Measurements from ENCODE around the gene BET1L.
A peak's percentile ranks its signal among the peaks of the same experiment; 100 is the strongest.

The BET1L gene

DNA sequence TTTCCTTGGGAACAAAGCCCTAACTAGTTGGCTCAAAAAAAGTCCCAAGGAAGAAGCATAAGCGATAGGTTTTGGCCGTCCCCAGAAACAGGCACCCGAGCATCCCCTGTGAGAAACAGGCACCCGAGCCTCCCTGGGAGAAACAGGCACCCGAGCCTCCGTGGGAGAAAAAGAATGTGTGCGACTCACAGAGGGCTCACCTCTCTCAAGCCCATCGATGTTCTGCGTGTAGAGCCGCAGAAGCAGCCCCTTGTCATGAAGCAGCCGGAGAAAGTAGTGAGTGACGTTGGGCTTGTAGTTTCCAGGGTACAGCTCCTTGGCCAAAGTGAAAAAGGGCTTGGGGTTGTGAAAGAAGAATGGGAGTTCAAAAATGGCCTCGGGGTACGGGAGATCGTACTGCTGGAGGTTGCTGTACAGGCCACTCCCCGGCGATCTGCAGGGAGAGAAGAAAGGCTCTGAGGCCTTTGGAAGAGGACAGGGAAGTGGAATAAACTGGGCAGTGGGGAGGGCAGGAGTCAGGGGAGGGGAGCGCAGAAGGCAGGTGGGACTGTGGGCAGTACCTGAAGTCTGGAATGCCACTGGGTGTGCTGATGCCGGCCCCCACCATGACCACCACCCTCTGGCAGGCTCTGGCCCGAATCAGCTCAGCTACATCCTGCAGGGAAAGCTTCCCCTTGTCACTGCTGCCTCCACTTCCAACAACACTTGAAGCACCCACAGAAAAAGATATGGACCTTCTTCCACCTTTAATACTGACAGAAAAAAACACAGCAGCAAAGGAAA lies 25.8 kb upstream of the BET1L start:
- FAIRE-seq: no peak
- no peak for TF ChIP-seq POLR2A (IDR thresholded peaks at IDR 0.05; ENCODE audit: low read depth, low read length)
- no peak for TF ChIP-seq SPI1 (IDR thresholded peaks at IDR 0.05; ENCODE audit: low read depth, low read length)
- no peak for TF ChIP-seq POU2F2 (IDR thresholded peaks at IDR 0.05; ENCODE audit: low read depth, low read length)
- TF ChIP-seq PAX5 (IDR thresholded peaks at IDR 0.05; ENCODE audit: insufficient read depth, low read length, severe bottlenecking): no peak
- TF ChIP-seq POLR2AphosphoS5 (IDR thresholded peaks at IDR 0.05; ENCODE audit: low read depth, low read length): no peak
- no peak for TF ChIP-seq TAF1 (IDR thresholded peaks at IDR 0.05; ENCODE audit: low read depth, low read length)

GRCh38 chr11:230431-230830 lies 23.2 kb upstream of the BET1L start:
- TF ChIP-seq POLR2AphosphoS5 (IDR thresholded peaks at IDR 0.05; ENCODE audit: low read depth, low read length): no peak
- FAIRE-seq (no peak), DNase-seq (ENCODE audit: insufficient read length, low spot score) (no peak)

More for the DNA sequence above, 25.8 kb upstream of the BET1L start:
- DNase-seq (ENCODE audit: insufficient read length, low spot score): no peak

DNA sequence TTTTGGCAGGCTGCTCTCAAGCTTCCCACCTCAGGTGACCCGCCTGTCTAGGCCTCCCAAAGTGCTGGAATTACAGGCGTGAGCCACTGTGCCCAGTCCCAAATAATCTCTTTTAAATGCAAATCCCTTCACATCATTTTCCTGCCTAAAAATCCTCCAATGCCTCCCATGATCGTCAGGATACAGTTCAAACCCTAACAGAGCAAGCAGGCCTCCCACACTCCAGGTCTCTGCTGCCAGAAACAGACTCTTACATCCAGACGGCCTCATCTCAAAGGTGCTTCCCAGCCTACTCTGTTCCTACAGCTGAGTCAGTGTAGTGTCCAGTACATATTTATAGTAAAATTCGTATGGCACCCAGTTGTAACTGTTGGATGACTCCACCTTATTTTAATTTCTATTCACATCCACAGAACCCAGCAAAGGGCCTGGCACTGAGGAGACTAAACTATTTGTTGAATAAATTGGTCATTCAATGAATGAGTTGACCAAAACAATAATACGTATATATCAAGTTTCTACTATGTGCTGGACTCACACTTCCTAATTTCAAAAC lies 20.7 kb upstream of the BET1L start:
- DNase-seq (ENCODE audit: insufficient read length, low spot score): no peak
- FAIRE-seq: no peak
- TF ChIP-seq SPI1 (IDR thresholded peaks at IDR 0.05; ENCODE audit: low read depth, low read length) (no peak), POLR2AphosphoS5 (IDR thresholded peaks at IDR 0.05; ENCODE audit: low read depth, low read length) (no peak), TAF1 (IDR thresholded peaks at IDR 0.05; ENCODE audit: low read depth, low read length) (no peak), POU2F2 (IDR thresholded peaks at IDR 0.05; ENCODE audit: low read depth, low read length) (no peak), PAX5 (IDR thresholded peaks at IDR 0.05; ENCODE audit: insufficient read depth, low read length, severe bottlenecking) (no peak), POLR2A (IDR thresholded peaks at IDR 0.05; ENCODE audit: low read depth, low read length) (no peak)

GRCh38 chr11:225734-226453 lies 18.7 kb upstream of the BET1L start:
- FAIRE-seq: peak; percentile 87
- DNase-seq (ENCODE audit: insufficient read length, low spot score): no peak

GRCh38 chr11:224424-224823 lies 17.2 kb upstream of the BET1L start:
- no peak for FAIRE-seq
- DNase-seq (ENCODE audit: insufficient read length, low spot score): no peak
- TF ChIP-seq TAF1 (IDR thresholded peaks at IDR 0.05; ENCODE audit: low read depth, low read length): no peak
- TF ChIP-seq POU2F2 (IDR thresholded peaks at IDR 0.05; ENCODE audit: low read depth, low read length): no peak
- no peak for TF ChIP-seq PAX5 (IDR thresholded peaks at IDR 0.05; ENCODE audit: insufficient read depth, low read length, severe bottlenecking)
- no peak for TF ChIP-seq SPI1 (IDR thresholded peaks at IDR 0.05; ENCODE audit: low read depth, low read length)
- TF ChIP-seq POLR2A (IDR thresholded peaks at IDR 0.05; ENCODE audit: low read depth, low read length): no peak
- TF ChIP-seq POLR2AphosphoS5 (IDR thresholded peaks at IDR 0.05; ENCODE audit: low read depth, low read length): no peak

More at GRCh38 chr11:225734-226453, 18.7 kb upstream of the BET1L start:
- TF ChIP-seq POLR2AphosphoS5 (IDR thresholded peaks at IDR 0.05; ENCODE audit: low read depth, low read length) (no peak), TAF1 (IDR thresholded peaks at IDR 0.05; ENCODE audit: low read depth, low read length) (no peak), POLR2A (IDR thresholded peaks at IDR 0.05; ENCODE audit: low read depth, low read length) (no peak), PAX5 (IDR thresholded peaks at IDR 0.05; ENCODE audit: insufficient read depth, low read length, severe bottlenecking) (no peak), POU2F2 (IDR thresholded peaks at IDR 0.05; ENCODE audit: low read depth, low read length) (no peak), SPI1 (IDR thresholded peaks at IDR 0.05; ENCODE audit: low read depth, low read length) (no peak)

GRCh38 chr11:223884-224283 lies 16.7 kb upstream of the BET1L start:
- no peak for FAIRE-seq
- TF ChIP-seq PAX5 (IDR thresholded peaks at IDR 0.05; ENCODE audit: insufficient read depth, low read length, severe bottlenecking): no peak
- TF ChIP-seq POLR2A (IDR thresholded peaks at IDR 0.05; ENCODE audit: low read depth, low read length): no peak
- no peak for TF ChIP-seq POU2F2 (IDR thresholded peaks at IDR 0.05; ENCODE audit: low read depth, low read length)
- no peak for TF ChIP-seq SPI1 (IDR thresholded peaks at IDR 0.05; ENCODE audit: low read depth, low read length)
- no peak for TF ChIP-seq TAF1 (IDR thresholded peaks at IDR 0.05; ENCODE audit: low read depth, low read length)
- TF ChIP-seq POLR2AphosphoS5 (IDR thresholded peaks at IDR 0.05; ENCODE audit: low read depth, low read length): no peak

GRCh38 chr11:223026-223789 lies 16.0 kb upstream of the BET1L start:
- FAIRE-seq: no peak
- no peak for TF ChIP-seq PAX5 (IDR thresholded peaks at IDR 0.05; ENCODE audit: insufficient read depth, low read length, severe bottlenecking)
- DNase-seq (ENCODE audit: insufficient read length, low spot score): no peak

More at GRCh38 chr11:223884-224283, 16.7 kb upstream of the BET1L start:
- no peak for DNase-seq (ENCODE audit: insufficient read length, low spot score)

DNA sequence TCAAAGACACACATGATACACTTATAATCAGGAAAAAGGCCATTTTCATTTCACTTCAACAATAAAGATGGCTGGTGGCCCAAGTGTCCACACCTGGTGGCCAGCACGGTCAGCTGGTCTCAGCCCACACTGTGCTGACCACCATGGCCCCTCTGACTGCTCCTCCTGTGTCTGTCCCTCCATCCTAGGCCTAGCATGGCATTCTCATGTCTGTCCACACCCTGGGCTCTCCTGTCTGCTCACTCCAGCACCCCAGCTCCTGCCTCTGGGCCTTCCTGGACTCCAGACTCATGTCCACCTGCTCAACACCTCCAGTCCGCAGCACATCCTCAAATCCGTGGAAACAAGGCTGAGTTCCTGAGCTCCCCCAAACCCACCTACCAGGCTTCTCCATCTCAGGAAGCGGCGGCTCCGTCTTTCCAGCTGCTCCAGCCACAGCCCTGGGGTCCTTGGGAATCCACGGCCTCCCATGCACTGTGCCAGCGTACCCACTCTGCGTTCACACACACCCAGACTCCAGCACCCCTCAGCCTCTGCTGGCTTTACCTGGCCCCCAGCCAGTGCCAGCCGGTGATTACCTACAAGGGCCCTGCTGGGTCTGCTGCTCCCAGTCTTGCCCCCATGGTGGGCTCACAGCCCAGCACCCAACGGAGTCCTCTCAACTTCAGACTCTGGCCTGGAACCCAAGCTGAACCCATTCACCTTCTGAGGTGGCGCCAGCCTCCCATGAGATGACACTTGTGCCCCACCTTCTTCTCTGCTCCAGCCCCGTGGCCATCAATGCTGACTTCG lies 15.0 kb upstream of the BET1L start:
- FAIRE-seq (no peak), DNase-seq (ENCODE audit: insufficient read length, low spot score) (no peak)
- TF ChIP-seq POLR2AphosphoS5 (IDR thresholded peaks at IDR 0.05; ENCODE audit: low read depth, low read length): no peak
- no peak for TF ChIP-seq SPI1 (IDR thresholded peaks at IDR 0.05; ENCODE audit: low read depth, low read length)
- no peak for TF ChIP-seq POU2F2 (IDR thresholded peaks at IDR 0.05; ENCODE audit: low read depth, low read length)
- no peak for TF ChIP-seq PAX5 (IDR thresholded peaks at IDR 0.05; ENCODE audit: insufficient read depth, low read length, severe bottlenecking)
- TF ChIP-seq POLR2A (IDR thresholded peaks at IDR 0.05; ENCODE audit: low read depth, low read length): no peak
- TF ChIP-seq TAF1 (IDR thresholded peaks at IDR 0.05; ENCODE audit: low read depth, low read length): no peak

Measured in GM12891 (cell line).